Endothelial cell of umbilical vein (primary cell): Measurements from ENCODE around the gene IER3. TPM values are rescaled to one million over a fixed set of nuclear protein-coding genes. Genes with fewer than 3 reads are reported as not detected.

ENCODE experiments used
- BruUV-seq: library from RNA; stranded (reverse); fragments of 400-500 nt; replicated peaks from 2 replicates; lab custom pipeline; 2021; lab: Mats Ljungman, UMichigan
- CTCF ChIA-PET: fragments of 300-600, 350-600 bp; sonication (Branson Sonifier 250); formaldehyde crosslinking; loops from one replicate; lab custom pipeline; 2021; ENCODE audit warnings: antibody characterized with exemption, inconsistent platforms; lab: Charles Lee
- POLR2A ChIA-PET: fragments of 300-600, 350-600 bp; sonication (Branson Sonifier 250); formaldehyde crosslinking; loops from one replicate; lab custom pipeline; 2021; ENCODE audit warnings: antibody characterized with exemption, inconsistent platforms; lab: Charles Lee
- DNase-seq: peaks from one replicate; pipeline ENCODE4 v3.0.0-alpha.2; 2011; ENCODE audit warnings: low read depth, low spot score
- FAIRE-seq: peaks from 2 replicates; lab custom pipeline; 2011; peaks lifted over from hg19 to GRCh38; lab: Jason Lieb, UNC
- H2AFZ ChIP-seq: 2 replicates; pipeline ENCODE4 v1.6.0; 2012; ENCODE audit warnings: low read depth, low read length, control low read depth, inconsistent platforms
- H3K27ac ChIP-seq: 2 replicates; pipeline ENCODE4 v1.5.1; 2011; ENCODE audit warnings: low read depth, mild to moderate bottlenecking, control low read depth, low read length, moderate library complexity; ENCODE audit not compliant: insufficient read depth
- H3K27me3 ChIP-seq, 2 experiments: 2 replicates each; pipeline versions ENCODE4 v1.6.0 to v1.6.1; 2011; ENCODE audit warnings: low read length in 2 of 2, mixed read lengths in 1 of 2; ENCODE audit not compliant: control insufficient read depth in 2 of 2, insufficient read depth in 2 of 2
- H3K36me3 ChIP-seq, 2 experiments: 2 replicates in 1 of 2; 3 replicates in 1 of 2; pipeline ENCODE4 v1.5.1; 2011; ENCODE audit warnings: low read length in 2 of 2, mild to moderate bottlenecking in 1 of 2, moderate library complexity in 1 of 2; ENCODE audit not compliant: control insufficient read depth in 2 of 2, insufficient read depth in 2 of 2; ENCODE audit errors: extremely low read depth in 1 of 2
- H3K4me1 ChIP-seq: 3 replicates; pipeline ENCODE4 v1.5.1; 2011; ENCODE audit warnings: mild to moderate bottlenecking, low read length; ENCODE audit not compliant: control insufficient read depth, insufficient read depth; ENCODE audit errors: extremely low read depth
- H3K4me2 ChIP-seq: 2 replicates; pipeline ENCODE4 v1.6.1; 2011; ENCODE audit warnings: low read length, control low read depth, mixed read lengths; ENCODE audit not compliant: insufficient read depth
- H3K4me3 ChIP-seq, 3 experiments: fragments of 200-600 bp in 1 of 3; sonication (generic), shearing (Covaris generic) in 1 of 3; replicated peaks in 1 of 3; 2 replicates each; pipeline ENCODE4 v1.5.1; 2011 to 2016; ENCODE audit warnings: control low read depth in 3 of 3, low read length in 3 of 3, mild to moderate bottlenecking in 2 of 3, inconsistent platforms in 1 of 3, low read depth in 1 of 3, moderate library complexity in 1 of 3; ENCODE audit not compliant: insufficient read depth in 1 of 3
- H3K79me2 ChIP-seq: 2 replicates; pipeline ENCODE4 v1.6.0; 2012; ENCODE audit warnings: low read length, inconsistent platforms; ENCODE audit not compliant: control insufficient read depth, insufficient read depth
- H3K9ac ChIP-seq: replicated peaks from 2 replicates; pipeline ENCODE3; 2011; ENCODE audit warnings: low read length, control low read depth; ENCODE audit not compliant: insufficient read depth; ENCODE audit errors: extremely low read depth
- H3K9me1 ChIP-seq: replicated peaks from 3 replicates; pipeline ENCODE4 v1.6.0; 2011; ENCODE audit warnings: mild to moderate bottlenecking, low read length; ENCODE audit not compliant: control insufficient read depth, insufficient read depth; ENCODE audit errors: extremely low read depth
- H3K9me3 ChIP-seq: replicated peaks from 2 replicates; pipeline ENCODE4 v1.5.1; 2012; ENCODE audit warnings: low read length, inconsistent platforms; ENCODE audit not compliant: control insufficient read depth, insufficient read depth
- H4K20me1 ChIP-seq: replicated peaks from 2 replicates; pipeline ENCODE3; 2011; ENCODE audit warnings: mild to moderate bottlenecking, low read length; ENCODE audit not compliant: control insufficient read depth, insufficient read depth; ENCODE audit errors: extremely low read depth
- EZH2 ChIP-seq: IDR thresholded peaks from 2 replicates; pipeline ENCODE4 v1.6.1; 2012; ENCODE audit warnings: borderline replicate concordance, low read depth, mild to moderate bottlenecking, moderate library complexity, low read length, inconsistent platforms; ENCODE audit not compliant: severe bottlenecking
- FOS ChIP-seq: IDR thresholded peaks from 2 replicates; pipeline ENCODE4 v1.6.1; 2011; ENCODE audit warnings: mild to moderate bottlenecking, low read length, moderate library complexity, borderline replicate concordance; ENCODE audit not compliant: insufficient read depth
- GATA2 ChIP-seq: IDR thresholded peaks from 2 replicates; pipeline ENCODE4 v1.7.0; 2011; ENCODE audit warnings: low read depth, mild to moderate bottlenecking, moderate library complexity, mixed read lengths, low read length; ENCODE audit not compliant: insufficient read length, insufficient read depth
- JUN ChIP-seq: IDR thresholded peaks from 2 replicates; pipeline ENCODE4 v1.6.1; 2011; ENCODE audit warnings: borderline replicate concordance, low read depth; ENCODE audit not compliant: insufficient read length, insufficient read depth
- MYC ChIP-seq: IDR thresholded peaks from one replicate; pipeline ENCODE4 v1.6.1; 2011; ENCODE audit warnings: mild to moderate bottlenecking, low read depth, low read length
- POLR2A ChIP-seq: IDR thresholded peaks from 2 replicates; pipeline ENCODE4 v1.6.1; 2012; ENCODE audit warnings: low read depth, mild to moderate bottlenecking, control low read depth, low read length
- POLR2AphosphoS5 ChIP-seq: IDR thresholded peaks from 2 replicates; pipeline ENCODE4 v1.6.1; 2012; ENCODE audit warnings: low read depth, mild to moderate bottlenecking, control low read depth, low read length, moderate library complexity; ENCODE audit not compliant: insufficient read depth
- dilution Hi-C: fragments of 300-500 bp; cut with MboI; formaldehyde crosslinking; loops from one replicate; pipeline ENCODE4 v1.15.0; 2019; ENCODE audit warnings: low sequenced_read_pairs; ENCODE audit not compliant: extremely low pct_ligation_motif_present
- intact Hi-C: fragments of 100-400 bp; cut with micrococcal nuclease; formaldehyde crosslinking; loops from one replicate; pipeline ENCODE4 v1.10.0; 2022
- polyA plus RNA-seq, 4 experiments: library from polyadenylated mRNA; depleted of rRNA in 3 of 4; stranded (reverse) in 3 of 4; unstranded in 1 of 4; fragments of >200 nt; gene quantifications; 2 replicates each; pipeline versions ENCODE4 v1.2.1 to v1.2.3, GENCODE V29; 2011 to 2012; ENCODE audit warnings: missing spikeins in 1 of 4
- total RNA-seq: library from RNA; stranded (reverse); gene quantifications from 2 replicates; pipeline ENCODE4 v1.2.3, GENCODE V29; 2021
- TF ChIP-seq, protein P1 (sequence below), 2 donors: IDR thresholded peaks; 1 replicate in 1 of 2; 2 replicates in 1 of 2; pipeline ENCODE4 v1.5.1; 2011; ENCODE audit warnings: low read length in 2 of 2, mild to moderate bottlenecking in 2 of 2, moderate library complexity in 2 of 2, control low read depth in 1 of 2, inconsistent platforms in 1 of 2, low read depth in 1 of 2; ENCODE audit not compliant: insufficient read depth in 1 of 2; ENCODE audit errors: extremely low read depth in 1 of 2
- TF ChIP-seq, protein P2 (sequence below): IDR thresholded peaks from 2 replicates; pipeline ENCODE4 v1.6.1; 2011; ENCODE audit not compliant: insufficient read depth, insufficient read length

IER3 gene
- total and polyA plus RNA-seq, 2 donors (not counting 3 experiments of a cell fraction or from before 2014, with no cell fraction given), result 170 to 468 TPM

DNA sequence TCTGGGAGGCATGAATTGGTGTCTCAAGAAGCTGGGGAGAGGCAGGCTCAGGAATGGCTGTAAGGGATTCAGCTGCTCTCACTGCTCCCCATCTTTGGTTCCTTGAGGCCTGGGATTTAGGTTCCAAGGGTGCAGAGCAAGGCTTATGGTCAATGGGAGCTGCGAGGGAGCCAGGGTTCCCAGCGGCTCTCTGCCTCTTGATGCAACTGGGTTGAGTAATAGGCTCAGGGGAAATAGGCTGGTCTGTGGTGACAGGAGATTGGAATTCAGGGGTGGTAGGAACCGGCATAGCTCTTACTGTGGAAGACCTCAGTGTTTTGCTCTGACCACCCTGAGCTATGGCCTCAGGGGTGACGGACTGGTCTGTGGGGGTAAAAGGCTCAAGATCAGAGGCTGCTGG lies 40.5 kb downstream of the IER3 start:
- FAIRE-seq (no peak), DNase-seq (no peak)
- H3K27me3 ChIP-seq, result no peaks in the 10 kb centered on the region
- TF ChIP-seq, protein P1, sequence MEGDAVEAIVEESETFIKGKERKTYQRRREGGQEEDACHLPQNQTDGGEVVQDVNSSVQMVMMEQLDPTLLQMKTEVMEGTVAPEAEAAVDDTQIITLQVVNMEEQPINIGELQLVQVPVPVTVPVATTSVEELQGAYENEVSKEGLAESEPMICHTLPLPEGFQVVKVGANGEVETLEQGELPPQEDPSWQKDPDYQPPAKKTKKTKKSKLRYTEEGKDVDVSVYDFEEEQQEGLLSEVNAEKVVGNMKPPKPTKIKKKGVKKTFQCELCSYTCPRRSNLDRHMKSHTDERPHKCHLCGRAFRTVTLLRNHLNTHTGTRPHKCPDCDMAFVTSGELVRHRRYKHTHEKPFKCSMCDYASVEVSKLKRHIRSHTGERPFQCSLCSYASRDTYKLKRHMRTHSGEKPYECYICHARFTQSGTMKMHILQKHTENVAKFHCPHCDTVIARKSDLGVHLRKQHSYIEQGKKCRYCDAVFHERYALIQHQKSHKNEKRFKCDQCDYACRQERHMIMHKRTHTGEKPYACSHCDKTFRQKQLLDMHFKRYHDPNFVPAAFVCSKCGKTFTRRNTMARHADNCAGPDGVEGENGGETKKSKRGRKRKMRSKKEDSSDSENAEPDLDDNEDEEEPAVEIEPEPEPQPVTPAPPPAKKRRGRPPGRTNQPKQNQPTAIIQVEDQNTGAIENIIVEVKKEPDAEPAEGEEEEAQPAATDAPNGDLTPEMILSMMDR (IDR thresholded peaks at IDR 0.05; ENCODE audit: extremely low read depth in 1 of 2, insufficient read depth in 1 of 2, low read depth in 1 of 2, low read length in 2 of 2), result no peak
- TF ChIP-seq POLR2A, result no peak
- TF ChIP-seq POLR2AphosphoS5, result no peak
- TF ChIP-seq, protein P2, sequence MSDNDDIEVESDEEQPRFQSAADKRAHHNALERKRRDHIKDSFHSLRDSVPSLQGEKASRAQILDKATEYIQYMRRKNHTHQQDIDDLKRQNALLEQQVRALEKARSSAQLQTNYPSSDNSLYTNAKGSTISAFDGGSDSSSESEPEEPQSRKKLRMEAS, result no peak
- no peak for TF ChIP-seq JUN
- no peak for TF ChIP-seq GATA2
- TF ChIP-seq MYC, result no peak
- no peak for TF ChIP-seq FOS
- no peak for TF ChIP-seq EZH2
- dilution Hi-C loops (no loop called here), intact Hi-C loops (no loop called here)
- H2AFZ ChIP-seq, result no peak overlapping the region
- peaks cover 2 to 7% of the 10 kb centered on the region in 2 experiments for H3K36me3 ChIP-seq
- H3K4me1 ChIP-seq, result no peaks in the 10 kb centered on the region
- no peaks in the 10 kb centered on the region for H3K79me2 ChIP-seq
- ChIA-PET POLR2A (no interaction called here), CTCF (interaction anchor here (0.6 to 3.3 kb wide), 7 partner anchors 9 to 222 kb away, joined by 3 to 16 read pairs (median 4); partner anchors contain the start of gene MDC1)
- no peaks in the 10 kb centered on the region for H4K20me1 ChIP-seq
- no peak overlapping the region for H3K4me3 ChIP-seq
- no peak overlapping the region for H3K9ac ChIP-seq
- BruUV-seq, result no TSS peak
- no peaks in the 10 kb centered on the region for H3K9me1 ChIP-seq
- no peak overlapping the region for H3K4me2 ChIP-seq
- H3K27ac ChIP-seq, result no peak overlapping the region
- no peaks in the 10 kb centered on the region for H3K9me3 ChIP-seq
